ENCODE data around the gene NFIB. TPM values are rescaled to one million over a fixed set of nuclear protein-coding genes. Genes with fewer than 3 reads are reported as not detected.

NFIB gene
- polyA plus RNA-seq, 1 donor (not counting 4 experiments of a cell fraction or from before 2014, with no cell fraction given): 8.9 TPM

- dilution Hi-C loops (cut with MboI; ENCODE audit: extremely low pct_ligation_motif_present, low sequenced_read_pairs): no loop called here
- no peak overlapping the region for H2AFZ ChIP-seq (ENCODE audit: control insufficient read depth, low read length)
- TF ChIP-seq CTCF (optimal IDR thresholded peaks at IDR 0.05 in 1 of 3, IDR thresholded peaks at IDR 0.05 in 1 of 3, conservative IDR thresholded peaks at IDR 0.05 in 1 of 3; ENCODE audit: extremely low read depth in 1 of 3, insufficient read depth in 2 of 3, low read length in 3 of 3): no peak
- TF ChIP-seq EZH2 (IDR thresholded peaks at IDR 0.05; ENCODE audit: low read length): no peak
- H3K9me1 ChIP-seq (ENCODE audit: control insufficient read depth, extremely low read depth, insufficient read depth, low read length): no peaks in the 10 kb centered on the region
- H4K20me1 ChIP-seq (ENCODE audit: control insufficient read depth, extremely low read depth, insufficient read depth, low read length): no peaks in the 10 kb centered on the region
- H3K27ac ChIP-seq (ENCODE audit: control insufficient read depth, insufficient read depth, low read length): peak overlapping the region; percentile 4
- no peaks in the 10 kb centered on the region for H3K79me2 ChIP-seq (ENCODE audit: control insufficient read depth, insufficient read depth, low read length)
- peaks cover 39% of the 10 kb centered on the region for H3K27me3 ChIP-seq (ENCODE audit: control insufficient read depth, extremely low read depth, insufficient read depth, low read length)
- no peaks in the 10 kb centered on the region for H3K36me3 ChIP-seq (ENCODE audit: control insufficient read depth in 2 of 2, extremely low read depth in 1 of 2, insufficient read depth in 2 of 2, low read length in 2 of 2)
- peak overlapping the region; percentile 89 for H3K4me2 ChIP-seq (ENCODE audit: control insufficient read depth, extremely low read depth, insufficient read depth, low read depth, low read length)
- peaks cover 58% of the 10 kb centered on the region for H3K4me1 ChIP-seq (ENCODE audit: control insufficient read depth, extremely low read depth, insufficient read depth, low read length)
- DNase-seq (ENCODE audit: low read depth, low spot score) (no peak), FAIRE-seq (peak; percentile 79)
- no peak overlapping the region for H3K4me3 ChIP-seq (ENCODE audit: control insufficient read depth in 2 of 3, extremely low read depth in 1 of 3, insufficient read depth in 2 of 3, low read depth in 1 of 3, low read length in 3 of 3)
- H3K9me3 ChIP-seq (ENCODE audit: control insufficient read depth, low read depth, low read length): no peaks in the 10 kb centered on the region
- no peak overlapping the region for H3K9ac ChIP-seq (ENCODE audit: control insufficient read depth, extremely low read depth, insufficient read depth, low read length)
Observed at GRCh38 chr9:14351221-14351836, 37.4 kb upstream of the NFIB start.

GRCh38 chr9:14350754-14351153 is 36.8 kb upstream of the NFIB start:
- peak overlapping the region; percentile 4 for H3K27ac ChIP-seq (ENCODE audit: control insufficient read depth, insufficient read depth, low read length)
- H3K9me3 ChIP-seq (ENCODE audit: control insufficient read depth, low read depth, low read length): no peaks in the 10 kb centered on the region
- no peaks in the 10 kb centered on the region for H3K9me1 ChIP-seq (ENCODE audit: control insufficient read depth, extremely low read depth, insufficient read depth, low read length)
- no peak for FAIRE-seq
- TF ChIP-seq EZH2 (IDR thresholded peaks at IDR 0.05; ENCODE audit: low read length) (no peak), CTCF (optimal IDR thresholded peaks at IDR 0.05 in 1 of 3, IDR thresholded peaks at IDR 0.05 in 1 of 3, conservative IDR thresholded peaks at IDR 0.05 in 1 of 3; ENCODE audit: extremely low read depth in 1 of 3, insufficient read depth in 2 of 3, low read length in 3 of 3) (no peak)
- H3K36me3 ChIP-seq (ENCODE audit: control insufficient read depth in 2 of 2, extremely low read depth in 1 of 2, insufficient read depth in 2 of 2, low read length in 2 of 2): no peaks in the 10 kb centered on the region
- peaks cover 45% of the 10 kb centered on the region for H3K27me3 ChIP-seq (ENCODE audit: control insufficient read depth, extremely low read depth, insufficient read depth, low read length)
- H4K20me1 ChIP-seq (ENCODE audit: control insufficient read depth, extremely low read depth, insufficient read depth, low read length): no peaks in the 10 kb centered on the region
- peak overlapping the region; percentile 37 for H3K9ac ChIP-seq (ENCODE audit: control insufficient read depth, extremely low read depth, insufficient read depth, low read length)
- dilution Hi-C loops (cut with MboI; ENCODE audit: extremely low pct_ligation_motif_present, low sequenced_read_pairs): no loop called here
- H3K4me3 ChIP-seq (ENCODE audit: control insufficient read depth in 2 of 3, extremely low read depth in 1 of 3, insufficient read depth in 2 of 3, low read depth in 1 of 3, low read length in 3 of 3): peak overlapping the region in 2 of 3 experiments; percentile 11 to 34
- no peak for DNase-seq (ENCODE audit: low read depth, low spot score)
- H3K79me2 ChIP-seq (ENCODE audit: control insufficient read depth, insufficient read depth, low read length): no peaks in the 10 kb centered on the region
- H3K4me1 ChIP-seq (ENCODE audit: control insufficient read depth, extremely low read depth, insufficient read depth, low read length): peaks cover 59% of the 10 kb centered on the region
- H2AFZ ChIP-seq (ENCODE audit: control insufficient read depth, low read length): peak overlapping the region; percentile 53
- peak overlapping the region; percentile 89 for H3K4me2 ChIP-seq (ENCODE audit: control insufficient read depth, extremely low read depth, insufficient read depth, low read depth, low read length)

All from keratinocyte (primary cell).